HCT116 (cell line): ENCODE data around the gene OSBPL10. TPM values are rescaled to one million over a fixed set of nuclear protein-coding genes. Genes with fewer than 3 reads are reported as not detected.

ENCODE experiments used
- ATAC-seq: fragments of 200-7000 bp; cut with Tn5 transposase; 2 replicates; pipeline ENCODE4 v1.9.1; 2020; ENCODE audit warnings: mild to moderate bottlenecking, moderate library complexity
- BruUV-seq: library from RNA; stranded (reverse); fragments of 400-500 nt; replicated peaks from 2 replicates; lab custom pipeline; 2021; lab: Mats Ljungman, UMichigan
- CTCF ChIA-PET: fragments of 300-600 bp; sonication (Branson Sonifier 250); formaldehyde crosslinking; loops from one replicate; lab custom pipeline; 2021; ENCODE audit warnings: antibody characterized with exemption; lab: Charles Lee
- POLR2A ChIA-PET: fragments of 300-600, 350-600 bp; sonication (Branson Sonifier 250); formaldehyde crosslinking; loops from one replicate; lab custom pipeline; 2021; ENCODE audit warnings: antibody characterized with exemption; lab: Charles Lee
- RAD21 ChIA-PET, 2 experiments: fragments of 300-600 bp; sonication (Branson Sonifier 250); formaldehyde crosslinking; loops; one replicate each; lab custom pipeline; 2023; ENCODE audit warnings: low total read pairs in 2 of 2; ENCODE audit not compliant: uncharacterized antibody in 2 of 2, unreplicated experiment in 2 of 2, low non-redundant PET in 1 of 2; lab: Charles Lee
- DNase-seq: peaks from one replicate; pipeline ENCODE4 v3.0.0-alpha.2; 2010; ENCODE audit warnings: low read depth, low spot score
- H2AFZ ChIP-seq: fragments of 200-600 bp; shearing (Covaris generic), sonication (generic); 2 replicates; pipeline ENCODE4 v1.6.1; 2017; ENCODE audit warnings: low read depth, mixed run types, mixed read lengths, antibody characterized with exemption, low read length; ENCODE audit not compliant: poor library complexity, severe bottlenecking
- H3K27ac ChIP-seq: 2 replicates; pipeline ENCODE4 v1.5.1; 2012; ENCODE audit warnings: low read depth, low read length
- H3K27me3 ChIP-seq: fragments of 200-600 bp; sonication (generic); 2 replicates; pipeline ENCODE4 v1.6.1; 2016; ENCODE audit warnings: mixed run types, low read length, mixed read lengths; ENCODE audit not compliant: insufficient read depth
- H3K36me3 ChIP-seq, 2 experiments: fragments of 200-500 bp in 1 of 2; fragments of 200-600 bp in 1 of 2; sonication (Bioruptor generic) in 1 of 2; sonication (generic) in 1 of 2; 2 replicates each; pipeline versions ENCODE4 v1.5.1 to v1.6.1; 2014 to 2016; ENCODE audit warnings: low read length in 2 of 2, inconsistent platforms in 1 of 2, mixed read lengths in 1 of 2, mixed run types in 1 of 2; ENCODE audit not compliant: insufficient read depth in 2 of 2, control insufficient read depth in 1 of 2
- H3K4me1 ChIP-seq, 2 experiments: fragments of 200-600 bp in 1 of 2; sonication (generic) in 1 of 2; 2 replicates each; pipeline versions ENCODE4 v1.5.1 to v1.6.1; 2012 to 2017; ENCODE audit warnings: low read length in 2 of 2, inconsistent platforms in 1 of 2, mild to moderate bottlenecking in 1 of 2, mixed read lengths in 1 of 2, mixed run types in 1 of 2, moderate library complexity in 1 of 2; ENCODE audit not compliant: insufficient read depth in 2 of 2, control insufficient read depth in 1 of 2
- H3K4me2 ChIP-seq: fragments of 200-600 bp; sonication (generic); 2 replicates; pipeline ENCODE4 v1.6.1; 2017; ENCODE audit warnings: mixed run types, low read length, mixed read lengths
- H3K4me3 ChIP-seq, 2 experiments: fragments of 200-600 bp in 1 of 2; sonication (generic) in 1 of 2; replicated peaks in 1 of 2; 2 replicates each; pipeline ENCODE4 v1.5.1; 2011 to 2016; ENCODE audit warnings: low read length in 2 of 2, control low read depth in 1 of 2, low read depth in 1 of 2, mild to moderate bottlenecking in 1 of 2, mixed read lengths in 1 of 2, mixed run types in 1 of 2
- H3K79me2 ChIP-seq: fragments of 200-600 bp; sonication (generic); 2 replicates; pipeline ENCODE4 v1.6.1; 2017; ENCODE audit warnings: mild to moderate bottlenecking, mixed run types, low read length, moderate library complexity, mixed read lengths; ENCODE audit not compliant: insufficient read depth
- H3K9ac ChIP-seq: fragments of 200-600 bp; sonication (generic); 2 replicates; pipeline ENCODE4 v1.6.1; 2016; ENCODE audit warnings: low read length, mixed read lengths
- H3K9me2 ChIP-seq: fragments of 200-600 bp; sonication (generic), shearing (Covaris generic); 2 replicates; pipeline ENCODE4 v1.6.1; 2017; ENCODE audit warnings: mixed run types, mild to moderate bottlenecking, moderate library complexity; ENCODE audit not compliant: insufficient read depth
- H3K9me3 ChIP-seq, 2 experiments: fragments of 200-500 bp in 1 of 2; fragments of 200-600 bp in 1 of 2; sonication (Bioruptor generic) in 1 of 2; sonication (generic) in 1 of 2; 2 replicates each; pipeline ENCODE4 v1.6.1; 2014 to 2017; ENCODE audit warnings: low read length in 2 of 2, mixed read lengths in 2 of 2, inconsistent platforms in 1 of 2, low read depth in 1 of 2, mild to moderate bottlenecking in 1 of 2, mixed run types in 1 of 2, moderate library complexity in 1 of 2; ENCODE audit not compliant: control insufficient read depth in 1 of 2, insufficient read depth in 1 of 2
- H4K20me1 ChIP-seq: fragments of 200-600 bp; sonication (generic), shearing (Covaris generic); 2 replicates; pipeline ENCODE4 v1.6.1; 2017; ENCODE audit warnings: mixed run types, mild to moderate bottlenecking, moderate library complexity; ENCODE audit not compliant: insufficient read depth
- CTCF ChIP-seq, 3 experiments: fragments of 200-600 bp in 1 of 3; sonication (generic) in 1 of 3; IDR thresholded peaks in 2 of 3; conservative IDR thresholded peaks in 1 of 3; 2 replicates each; pipeline ENCODE4 v1.5.1; 2012 to 2017; ENCODE audit warnings: low read depth in 2 of 3, low read length in 2 of 3, antibody characterized with exemption in 1 of 3, borderline replicate concordance in 1 of 3, control low read depth in 1 of 3, mild to moderate bottlenecking in 1 of 3, mixed read lengths in 1 of 3, mixed run types in 1 of 3, moderate library complexity in 1 of 3; ENCODE audit not compliant: insufficient read depth in 1 of 3
- EZH2phosphoT487 ChIP-seq: fragments of 200-600 bp; IDR thresholded peaks from 2 replicates; pipeline ENCODE4 v1.6.1; 2018; ENCODE audit warnings: antibody characterized with exemption, borderline replicate concordance
- MAX ChIP-seq: IDR thresholded peaks from 2 replicates; pipeline ENCODE4 v1.6.1; 2012
- SIN3A ChIP-seq: IDR thresholded peaks from 2 replicates; pipeline ENCODE4 v1.6.1; 2012; ENCODE audit warnings: low read depth
- intact Hi-C: fragments of 100-400 bp; cut with micrococcal nuclease; formaldehyde crosslinking; loops from 2 replicates; pipeline ENCODE4 v1.10.0; 2022
- total RNA-seq: library from RNA; stranded (reverse); gene quantifications from one replicate; pipeline ENCODE4 v1.2.1, GENCODE V29; 2021; ENCODE audit not compliant: unreplicated experiment

OSBPL10 gene
- total RNA-seq, 1 experiment from 2014 or later = 25.8 TPM

GRCh38 chr3:31836131-31837075 is 144.7 kb downstream of the OSBPL10 start (continued):
- no peak for TF ChIP-seq MAX

GRCh38 chr3:31833391-31834190 is 147.5 kb downstream of the OSBPL10 start:
- ChIA-PET CTCF (no interaction called here), POLR2A (no interaction called here), RAD21 (no interaction called here)
- Histone ChIP-seq H3K27ac (no peak overlapping the region), H3K27me3 (no peaks in the 10 kb centered on the region), H3K9me3 (no peaks in the 10 kb centered on the region), H3K4me2 (no peak overlapping the region), H3K36me3 (no peaks in the 10 kb centered on the region), H3K9me2 (no peaks in the 10 kb centered on the region), H2AFZ (no peak overlapping the region), H3K9ac (no peak overlapping the region), H3K4me1 (no peaks in the 10 kb centered on the region), H3K4me3 (no peak overlapping the region), H4K20me1 (peaks cover 5% of the 10 kb centered on the region; the same call in 1 of the 2 replicates), H3K79me2 (no peaks in the 10 kb centered on the region)
- no peak for TF ChIP-seq CTCF (IDR thresholded peaks at IDR 0.05 in 2 of 3, conservative IDR thresholded peaks at IDR 0.05 in 1 of 3; ENCODE audit: borderline replicate concordance in 1 of 3, insufficient read depth in 1 of 3, low read depth in 2 of 3, low read length in 2 of 3)
- TF ChIP-seq EZH2phosphoT487 = no peak
- no peak for TF ChIP-seq SIN3A
- DNase-seq = no peak
- ATAC-seq = no peak
- intact Hi-C loops = no loop called here
- BruUV-seq = no TSS peak
